GM18873 (cell line): ENCODE measurements around the gene SLC8A2.
"Not testable (repeated sequence)": the region's sequence is repeated elsewhere in the genome, so short reads cannot be mapped to it uniquely, and the experiment has no call there.

Experiments used
- ATAC-seq: cut with Tn5 transposase; IDR thresholded peaks from one replicate; pipeline ENCODE4 v1.9.1; 2021; ENCODE audit warnings: mild to moderate bottlenecking, moderate library complexity, moderate number of reproducible peaks; ENCODE audit not compliant: unreplicated experiment, low FRiP score

Gene SLC8A2

GRCh38 chr19:47389150-47389556, 82.5 kb downstream of the SLC8A2 start:
- no peak for ATAC-seq

DNA sequence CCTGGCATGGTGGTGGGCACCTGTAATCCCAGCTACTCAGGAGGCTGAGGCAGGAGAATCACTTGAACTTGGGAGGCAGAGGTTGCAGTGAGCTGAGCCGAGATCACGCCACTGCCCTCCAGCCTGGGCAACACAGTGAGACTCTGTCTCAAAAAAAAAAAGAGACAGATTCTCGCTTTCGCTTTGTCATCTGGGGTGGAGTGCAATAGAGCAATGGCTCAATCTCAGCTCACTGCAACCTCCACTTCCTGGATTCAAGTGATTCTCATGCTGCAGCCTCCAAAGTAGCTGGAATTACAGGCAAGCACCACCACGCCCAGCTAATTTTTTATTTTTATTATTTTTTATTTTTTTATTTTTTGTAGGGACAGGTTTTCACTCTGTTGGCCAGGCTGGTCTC, 83.0 kb downstream of the SLC8A2 start:
- not testable (repeated sequence) for ATAC-seq

- not testable (repeated sequence) for ATAC-seq
These were observed 84.1 kb downstream of the SLC8A2 start for GRCh38 chr19:47387623-47388022.

DNA sequence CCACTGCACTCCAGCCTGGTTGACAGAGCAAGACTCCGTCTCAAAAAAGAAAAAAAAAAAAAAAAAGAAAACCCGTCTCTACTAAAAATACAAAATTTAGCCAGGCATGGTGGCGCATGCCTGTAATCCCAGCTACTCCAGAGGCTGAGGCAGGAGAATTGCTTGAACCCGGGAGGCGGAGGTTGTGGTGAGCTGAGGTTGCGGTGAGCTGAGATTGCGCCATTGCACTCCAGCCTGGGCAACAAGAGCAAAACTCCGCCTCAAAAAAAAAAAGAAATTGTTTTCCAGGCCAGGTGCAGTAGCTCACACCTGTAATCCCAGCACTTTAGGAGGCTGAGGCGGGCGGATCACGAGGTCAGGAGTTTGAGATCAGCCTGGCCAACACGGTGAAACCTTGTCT, 85.1 kb downstream of the SLC8A2 start:
- ATAC-seq: not testable (repeated sequence)

DNA sequence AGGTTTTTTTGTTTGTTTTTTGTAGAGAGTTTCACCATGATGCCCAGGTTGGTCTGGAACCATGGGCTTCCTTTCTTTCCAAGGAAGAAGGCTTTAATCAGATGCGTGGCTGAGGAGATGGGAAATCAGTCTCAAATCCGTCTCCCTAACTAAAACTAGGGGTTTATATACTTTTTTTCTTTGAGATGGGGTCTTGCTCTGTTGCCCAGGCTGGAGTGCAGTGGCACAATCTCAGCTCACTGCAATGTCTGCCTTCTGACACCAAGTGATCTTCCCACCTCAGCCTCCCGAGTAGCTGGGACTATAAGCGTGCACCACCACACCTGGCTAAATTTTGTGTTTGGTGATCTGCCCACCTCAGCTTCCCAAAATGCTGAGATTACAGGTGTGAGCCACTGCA, 87.2 kb downstream of the SLC8A2 start:
- ATAC-seq: not testable (repeated sequence)

- not testable (repeated sequence) for ATAC-seq
These were observed 87.8 kb downstream of the SLC8A2 start for GRCh38 chr19:47383890-47384289.

GRCh38 chr19:47381653-47382279, 89.9 kb downstream of the SLC8A2 start:
- ATAC-seq: no peak

GRCh38 chr19:47381121-47381520, 90.6 kb downstream of the SLC8A2 start:
- no peak for ATAC-seq

DNA sequence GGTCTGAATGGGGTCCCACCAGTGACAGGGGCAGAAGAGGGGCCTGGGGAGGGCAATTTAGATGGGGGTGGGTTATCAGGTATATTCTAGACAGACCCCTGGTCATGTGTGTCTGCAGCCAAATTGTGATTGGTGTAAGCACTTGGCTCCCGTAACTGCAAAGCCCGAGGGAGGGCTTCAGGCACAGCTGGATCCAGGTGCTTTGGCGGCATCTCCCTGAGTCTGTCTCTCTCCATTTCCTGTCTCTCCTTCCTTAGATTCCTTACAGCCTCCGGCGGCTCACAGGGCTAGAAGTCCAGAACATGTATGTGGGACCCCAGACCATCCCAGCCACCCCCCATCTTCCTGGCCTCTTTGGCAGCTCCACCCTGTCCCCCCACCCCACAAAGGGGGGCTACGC, 91.1 kb downstream of the SLC8A2 start:
- ATAC-seq: no peak

- no peak for ATAC-seq
These were observed 92.2 kb downstream of the SLC8A2 start for GRCh38 chr19:47379381-47379938.

DNA sequence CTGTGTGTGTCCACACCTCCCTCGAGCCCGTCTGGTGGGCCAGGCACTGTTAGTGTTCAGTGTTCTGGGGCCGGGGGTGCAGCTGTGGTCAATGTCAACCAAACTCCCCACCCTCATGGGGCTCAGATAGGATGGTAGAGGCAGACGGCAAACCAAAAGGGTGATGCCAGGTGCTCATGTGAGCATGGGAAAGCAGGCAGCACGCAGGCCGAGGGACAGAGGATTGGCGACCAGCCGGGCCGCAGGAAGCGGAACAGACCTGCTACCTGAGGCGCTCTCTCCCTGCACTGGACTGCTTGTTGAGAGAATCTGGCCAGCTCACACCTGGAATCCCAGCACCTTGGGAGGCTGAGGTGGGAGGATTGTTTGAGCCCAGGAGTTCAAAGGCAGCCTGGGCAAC, 93.4 kb downstream of the SLC8A2 start:
- no peak for ATAC-seq
